Measurements from ENCODE around the gene PSD4.

PSD4 gene

GRCh38 chr2:113236367-113237159 lies 62.8 kb downstream of the PSD4 start:
- TF ChIP-seq REST (IDR thresholded peaks at IDR 0.05; ENCODE audit: insufficient read depth in 1 of 2, low read depth in 2 of 2, low read length in 2 of 2) (no peak), SIN3A (IDR thresholded peaks at IDR 0.05; ENCODE audit: borderline replicate concordance, insufficient read depth, low read length) (no peak), TAF1 (IDR thresholded peaks at IDR 0.05; ENCODE audit: borderline replicate concordance, insufficient read depth, low read length) (no peak), POLR2AphosphoS5 (IDR thresholded peaks at IDR 0.05; ENCODE audit: low read depth, low read length) (no peak), FOXP2 (optimal IDR thresholded peaks at IDR 0.05; ENCODE audit: borderline replicate concordance, extremely low read depth, extremely low read length, insufficient read depth) (no peak)

- no peak for TF ChIP-seq REST (IDR thresholded peaks at IDR 0.05; ENCODE audit: insufficient read depth in 1 of 2, low read depth in 2 of 2, low read length in 2 of 2)
- no peak for TF ChIP-seq POLR2AphosphoS5 (IDR thresholded peaks at IDR 0.05; ENCODE audit: low read depth, low read length)
- TF ChIP-seq SIN3A (IDR thresholded peaks at IDR 0.05; ENCODE audit: borderline replicate concordance, insufficient read depth, low read length): no peak
- TF ChIP-seq FOXP2 (optimal IDR thresholded peaks at IDR 0.05; ENCODE audit: borderline replicate concordance, extremely low read depth, extremely low read length, insufficient read depth): no peak
Measured at GRCh38 chr2:113237604-113238160, 63.9 kb downstream of the PSD4 start.

GRCh38 chr2:113238871-113239839 lies 65.4 kb downstream of the PSD4 start:
- no peak for TF ChIP-seq REST (IDR thresholded peaks at IDR 0.05; ENCODE audit: insufficient read depth in 1 of 2, low read depth in 2 of 2, low read length in 2 of 2)
- no peak for TF ChIP-seq POLR2AphosphoS5 (IDR thresholded peaks at IDR 0.05; ENCODE audit: low read depth, low read length)
- no peak for TF ChIP-seq SIN3A (IDR thresholded peaks at IDR 0.05; ENCODE audit: borderline replicate concordance, insufficient read depth, low read length)
- TF ChIP-seq TAF1 (IDR thresholded peaks at IDR 0.05; ENCODE audit: borderline replicate concordance, insufficient read depth, low read length): no peak
- TF ChIP-seq FOXP2 (optimal IDR thresholded peaks at IDR 0.05; ENCODE audit: borderline replicate concordance, extremely low read depth, extremely low read length, insufficient read depth): no peak

GRCh38 chr2:113240150-113240914 lies 66.6 kb downstream of the PSD4 start:
- no peak for TF ChIP-seq FOXP2 (optimal IDR thresholded peaks at IDR 0.05; ENCODE audit: borderline replicate concordance, extremely low read depth, extremely low read length, insufficient read depth)
- TF ChIP-seq POLR2AphosphoS5 (IDR thresholded peaks at IDR 0.05; ENCODE audit: low read depth, low read length): no peak
- TF ChIP-seq REST (IDR thresholded peaks at IDR 0.05; ENCODE audit: insufficient read depth in 1 of 2, low read depth in 2 of 2, low read length in 2 of 2): no peak
- no peak for TF ChIP-seq SIN3A (IDR thresholded peaks at IDR 0.05; ENCODE audit: borderline replicate concordance, insufficient read depth, low read length)
- no peak for TF ChIP-seq TAF1 (IDR thresholded peaks at IDR 0.05; ENCODE audit: borderline replicate concordance, insufficient read depth, low read length)
